ENCODE data around the gene MTHFD2. TPM values are rescaled to one million over a fixed set of nuclear protein-coding genes. Genes with fewer than 3 reads are reported as not detected.
A peak's percentile ranks its signal among the peaks of the same experiment; 100 is the strongest.

MTHFD2 gene
- total RNA-seq, 4 donors from 2014 or later = 13.2 to 57.7 (median 25.7) TPM

- peak; percentile 95 to 96 for DNase-seq (ENCODE audit: low spot score in 2 of 2)
- Histone ChIP-seq H3K9me3 (no peaks in the 10 kb centered on the region), H3K27ac (peak within 1 kb of the TSS; percentile 68 to 99 (median 90)), H3K27me3 (no peaks in the 10 kb centered on the region), H3K36me3 (no peaks in the 10 kb centered on the region), H3K4me3 (peak within 1 kb of the TSS; percentile 78 to 99 (median 96)), H3K4me1 (peaks cover 0 to 38% (median 19%) of the 10 kb centered on the region in 4 donors)
- WGBS, 2 donors = 0 to 1% methylated on average over 70 to 73 of the region's 84 CpGs
- TF ChIP-seq EP300 (IDR thresholded peaks at IDR 0.05) (peak; percentile 25 to 95), POLR2A (IDR thresholded peaks at IDR 0.05) (peak; percentile 80 to 89), CTCF (IDR thresholded peaks at IDR 0.05) (peak in 1 of 5 experiments; percentile 17)
Measured at GRCh38 chr2:74178211-74179062, 20.0 kb upstream of the MTHFD2 start, which contains the start of gene MOB1A. Gene MOB1A (minus strand): TSS chr2:74178879. CDS start chr2:74178674, 205 bp downstream.

- Histone ChIP-seq H3K27me3 (no peaks in the 10 kb centered on the region), H3K4me1 (peaks cover 0 to 37% (median 19%) of the 10 kb centered on the region in 4 donors), H3K9me3 (no peaks in the 10 kb centered on the region), H3K4me3 (peak overlapping the region; percentile 78 to 99 (median 96)), H3K27ac (peak overlapping the region in 3 of 4 donors; percentile 88 to 99 (median 93)), H3K36me3 (no peaks in the 10 kb centered on the region)
- 53 to 54% methylated on average over 25 of the region's 25 CpGs for WGBS, 2 donors
- no peak for DNase-seq (ENCODE audit: low spot score in 2 of 2)
- TF ChIP-seq CTCF (IDR thresholded peaks at IDR 0.05) (peak in 3 of 5 experiments; percentile 9 to 37 (median 35)), EP300 (IDR thresholded peaks at IDR 0.05) (no peak)
Measured at GRCh38 chr2:74179063-74179865, 19.2 kb upstream of the MTHFD2 start.

- H3K27me3 ChIP-seq = no peaks in the 10 kb centered on the region
- no peaks in the 10 kb centered on the region for H3K36me3 ChIP-seq
- 37 to 49% methylated on average over 7 of the region's 7 CpGs for WGBS, 2 donors
- peak overlapping the region in 1 of 4 donors; percentile 37 for H3K27ac ChIP-seq
- TF ChIP-seq CTCF (IDR thresholded peaks at IDR 0.05) = no peak
- TF ChIP-seq EP300 (IDR thresholded peaks at IDR 0.05) = peak in 1 of 2 donors; percentile 63
- TF ChIP-seq POLR2A (IDR thresholded peaks at IDR 0.05) = no peak
- no peak overlapping the region for H3K4me3 ChIP-seq
- peaks cover 0 to 15% (median 12%) of the 10 kb centered on the region in 4 donors for H3K4me1 ChIP-seq
- peak in 1 of 2 donors; percentile 34 for DNase-seq (ENCODE audit: low spot score in 2 of 2)
- no peaks in the 10 kb centered on the region for H3K9me3 ChIP-seq
Measured at GRCh38 chr2:74181739-74182138, 16.7 kb upstream of the MTHFD2 start.

- no peak overlapping the region for H3K4me3 ChIP-seq
- DNase-seq (ENCODE audit: low spot score in 2 of 2) = no peak
- no peaks in the 10 kb centered on the region for H3K27me3 ChIP-seq
- no peaks in the 10 kb centered on the region for H3K9me3 ChIP-seq
- 84 to 87% methylated on average over 2 of the region's 2 CpGs for WGBS, 2 donors
- TF ChIP-seq CTCF (IDR thresholded peaks at IDR 0.05) (no peak), EP300 (IDR thresholded peaks at IDR 0.05) (no peak), POLR2A (IDR thresholded peaks at IDR 0.05) (no peak)
- peaks cover 0 to 4% (median 4%) of the 10 kb centered on the region in 4 donors for H3K4me1 ChIP-seq
- no peaks in the 10 kb centered on the region for H3K36me3 ChIP-seq
- H3K27ac ChIP-seq = no peak overlapping the region
Measured at GRCh38 chr2:74183878-74184277, 14.5 kb upstream of the MTHFD2 start.

Measured in tibial nerve (tissue), 4 donors.